ENCODE data around the gene LYPD1.

The LYPD1 gene

GRCh38 chr2:132697556-132698205, 27.7 kb upstream of the LYPD1 start:
- H2BK120ac ChIP-seq (ENCODE audit: low read depth, low read length) = no peak overlapping the region
- no peak overlapping the region for H3K23ac ChIP-seq (ENCODE audit: low read length in 2 of 2)
- no peak for DNase-seq
- 83% methylated on average over 3 of the region's 4 CpGs for WGBS
- H3K27me3 ChIP-seq (ENCODE audit: control insufficient read depth in 1 of 2, insufficient read depth in 1 of 2, low read length in 2 of 2) = no peaks in the 10 kb centered on the region
- H2AK5ac ChIP-seq (ENCODE audit: low read length, severe bottlenecking) = no peak overlapping the region
- no peak overlapping the region for H3K14ac ChIP-seq (ENCODE audit: low read length in 2 of 2)
- no peak overlapping the region for H4K8ac ChIP-seq (ENCODE audit: low read length)
- H3K9me3 ChIP-seq (ENCODE audit: control insufficient read depth, low read length) = no peaks in the 10 kb centered on the region
- no peaks in the 10 kb centered on the region for H3K79me1 ChIP-seq (replicated peaks; ENCODE audit: low read length, poor library complexity, severe bottlenecking)
- H3K9ac ChIP-seq (ENCODE audit: low read length) = no peak overlapping the region
- no peak overlapping the region for H2BK5ac ChIP-seq (ENCODE audit: low read depth, low read length, poor library complexity, severe bottlenecking)
- H2BK12ac ChIP-seq (ENCODE audit: low read length in 2 of 2) = no peak overlapping the region
- no peak overlapping the region for H4K91ac ChIP-seq (ENCODE audit: low read length)
- no peak overlapping the region for H2BK15ac ChIP-seq (ENCODE audit: low read depth, poor library complexity, severe bottlenecking)
- H3K18ac ChIP-seq (ENCODE audit: low read depth in 1 of 2, low read length in 2 of 2) = no peak overlapping the region
- H2AFZ ChIP-seq (ENCODE audit: low read depth, low read length) = no peak overlapping the region
- no peaks in the 10 kb centered on the region for H3K36me3 ChIP-seq (ENCODE audit: control insufficient read depth in 1 of 2, insufficient read depth in 2 of 2, low read depth in 1 of 2, low read length in 2 of 2)
- H3K4me2 ChIP-seq (ENCODE audit: low read length, poor library complexity, severe bottlenecking) = no peak overlapping the region
- no peak overlapping the region for H3K4ac ChIP-seq (ENCODE audit: low read depth in 1 of 2, low read length in 2 of 2)
- no peak overlapping the region for H3K4me3 ChIP-seq (ENCODE audit: insufficient read depth in 1 of 2, low read depth in 1 of 2, low read length in 2 of 2)
- no peaks in the 10 kb centered on the region for H3K4me1 ChIP-seq (ENCODE audit: control insufficient read depth, insufficient read depth, low read depth, low read length)
- H3K27ac ChIP-seq (ENCODE audit: low read length, poor library complexity, severe bottlenecking) = no peak overlapping the region

- Histone ChIP-seq H2BK5ac (ENCODE audit: low read depth, low read length, poor library complexity, severe bottlenecking) (no peak overlapping the region), H3K23ac (ENCODE audit: low read length in 2 of 2) (no peak overlapping the region), H3K36me3 (ENCODE audit: control insufficient read depth in 1 of 2, insufficient read depth in 2 of 2, low read depth in 1 of 2, low read length in 2 of 2) (no peaks in the 10 kb centered on the region), H4K91ac (ENCODE audit: low read length) (no peak overlapping the region), H2AK5ac (ENCODE audit: low read length, severe bottlenecking) (no peak overlapping the region), H3K14ac (ENCODE audit: low read length in 2 of 2) (no peak overlapping the region), H3K79me1 (replicated peaks; ENCODE audit: low read length, poor library complexity, severe bottlenecking) (no peaks in the 10 kb centered on the region), H2BK12ac (ENCODE audit: low read length in 2 of 2) (no peak overlapping the region), H3K27me3 (ENCODE audit: control insufficient read depth in 1 of 2, insufficient read depth in 1 of 2, low read length in 2 of 2) (no peaks in the 10 kb centered on the region), H2AFZ (ENCODE audit: low read depth, low read length) (no peak overlapping the region), H3K4ac (ENCODE audit: low read depth in 1 of 2, low read length in 2 of 2) (no peak overlapping the region), H3K9me3 (ENCODE audit: control insufficient read depth, low read length) (no peaks in the 10 kb centered on the region), H3K4me3 (ENCODE audit: insufficient read depth in 1 of 2, low read depth in 1 of 2, low read length in 2 of 2) (no peak overlapping the region), H3K9ac (ENCODE audit: low read length) (no peak overlapping the region), H3K18ac (ENCODE audit: low read depth in 1 of 2, low read length in 2 of 2) (no peak overlapping the region), H4K8ac (ENCODE audit: low read length) (no peak overlapping the region), H3K4me1 (ENCODE audit: control insufficient read depth, insufficient read depth, low read depth, low read length) (no peaks in the 10 kb centered on the region), H3K27ac (ENCODE audit: low read length, poor library complexity, severe bottlenecking) (no peak overlapping the region), H2BK120ac (ENCODE audit: low read depth, low read length) (no peak overlapping the region), H3K4me2 (ENCODE audit: low read length, poor library complexity, severe bottlenecking) (no peak overlapping the region), H2BK15ac (ENCODE audit: low read depth, poor library complexity, severe bottlenecking) (no peak overlapping the region)
- WGBS = 89% methylated on average over 1 of the region's 1 CpG
- no peak for DNase-seq
Observed at GRCh38 chr2:132692816-132693215, 22.8 kb upstream of the LYPD1 start.

- no peak for DNase-seq
- Histone ChIP-seq H3K79me1 (replicated peaks; ENCODE audit: low read length, poor library complexity, severe bottlenecking) (no peaks in the 10 kb centered on the region), H2BK15ac (ENCODE audit: low read depth, poor library complexity, severe bottlenecking) (no peak overlapping the region), H4K91ac (ENCODE audit: low read length) (no peak overlapping the region), H2BK120ac (ENCODE audit: low read depth, low read length) (no peak overlapping the region), H3K23ac (ENCODE audit: low read length in 2 of 2) (no peak overlapping the region), H3K9ac (ENCODE audit: low read length) (no peak overlapping the region), H3K4me1 (ENCODE audit: control insufficient read depth, insufficient read depth, low read depth, low read length) (no peaks in the 10 kb centered on the region), H2AK5ac (ENCODE audit: low read length, severe bottlenecking) (no peak overlapping the region), H2BK12ac (ENCODE audit: low read length in 2 of 2) (no peak overlapping the region), H3K4me3 (ENCODE audit: insufficient read depth in 1 of 2, low read depth in 1 of 2, low read length in 2 of 2) (no peak overlapping the region), H3K18ac (ENCODE audit: low read depth in 1 of 2, low read length in 2 of 2) (no peak overlapping the region), H3K27ac (ENCODE audit: low read length, poor library complexity, severe bottlenecking) (no peak overlapping the region), H4K8ac (ENCODE audit: low read length) (no peak overlapping the region), H3K36me3 (ENCODE audit: control insufficient read depth in 1 of 2, insufficient read depth in 2 of 2, low read depth in 1 of 2, low read length in 2 of 2) (no peaks in the 10 kb centered on the region), H2BK5ac (ENCODE audit: low read depth, low read length, poor library complexity, severe bottlenecking) (no peak overlapping the region), H3K14ac (ENCODE audit: low read length in 2 of 2) (no peak overlapping the region), H3K27me3 (ENCODE audit: control insufficient read depth in 1 of 2, insufficient read depth in 1 of 2, low read length in 2 of 2) (no peaks in the 10 kb centered on the region), H3K9me3 (ENCODE audit: control insufficient read depth, low read length) (no peaks in the 10 kb centered on the region), H3K4me2 (ENCODE audit: low read length, poor library complexity, severe bottlenecking) (no peak overlapping the region), H2AFZ (ENCODE audit: low read depth, low read length) (no peak overlapping the region), H3K4ac (ENCODE audit: low read depth in 1 of 2, low read length in 2 of 2) (no peak overlapping the region)
- 83% methylated on average over 4 of the region's 4 CpGs for WGBS
Observed at GRCh38 chr2:132691556-132691955, 21.6 kb upstream of the LYPD1 start.

GRCh38 chr2:132690664-132691303, 20.8 kb upstream of the LYPD1 start:
- H2AFZ ChIP-seq (ENCODE audit: low read depth, low read length) = no peak overlapping the region
- H3K18ac ChIP-seq (ENCODE audit: low read depth in 1 of 2, low read length in 2 of 2) = no peak overlapping the region
- peak; percentile 6 for DNase-seq
- no peak overlapping the region for H4K8ac ChIP-seq (ENCODE audit: low read length)
- no peak overlapping the region for H3K23ac ChIP-seq (ENCODE audit: low read length in 2 of 2)
- H2BK15ac ChIP-seq (ENCODE audit: low read depth, poor library complexity, severe bottlenecking) = no peak overlapping the region
- H3K9ac ChIP-seq (ENCODE audit: low read length) = no peak overlapping the region
- no peak overlapping the region for H2AK5ac ChIP-seq (ENCODE audit: low read length, severe bottlenecking)
- no peak overlapping the region for H3K4me2 ChIP-seq (ENCODE audit: low read length, poor library complexity, severe bottlenecking)
- H2BK5ac ChIP-seq (ENCODE audit: low read depth, low read length, poor library complexity, severe bottlenecking) = no peak overlapping the region
- H3K27me3 ChIP-seq (ENCODE audit: control insufficient read depth in 1 of 2, insufficient read depth in 1 of 2, low read length in 2 of 2) = no peaks in the 10 kb centered on the region
- H3K4me3 ChIP-seq (ENCODE audit: insufficient read depth in 1 of 2, low read depth in 1 of 2, low read length in 2 of 2) = no peak overlapping the region
- no peak overlapping the region for H2BK120ac ChIP-seq (ENCODE audit: low read depth, low read length)
- WGBS = 46% methylated on average over 1 of the region's 1 CpG
- H3K14ac ChIP-seq (ENCODE audit: low read length in 2 of 2) = no peak overlapping the region
- no peaks in the 10 kb centered on the region for H3K36me3 ChIP-seq (ENCODE audit: control insufficient read depth in 1 of 2, insufficient read depth in 2 of 2, low read depth in 1 of 2, low read length in 2 of 2)
- H3K4ac ChIP-seq (ENCODE audit: low read depth in 1 of 2, low read length in 2 of 2) = no peak overlapping the region
- H3K27ac ChIP-seq (ENCODE audit: low read length, poor library complexity, severe bottlenecking) = no peak overlapping the region
- no peak overlapping the region for H2BK12ac ChIP-seq (ENCODE audit: low read length in 2 of 2)
- no peak overlapping the region for H4K91ac ChIP-seq (ENCODE audit: low read length)
- no peaks in the 10 kb centered on the region for H3K4me1 ChIP-seq (ENCODE audit: control insufficient read depth, insufficient read depth, low read depth, low read length)
- H3K79me1 ChIP-seq (replicated peaks; ENCODE audit: low read length, poor library complexity, severe bottlenecking) = no peaks in the 10 kb centered on the region
- H3K9me3 ChIP-seq (ENCODE audit: control insufficient read depth, low read length) = no peaks in the 10 kb centered on the region

All from mesenchymal stem cell (in vitro differentiated cells and primary cell).